Upper lobe of left lung (tissue), 6 donors: ENCODE measurements around the gene RIPK4. TPM values are rescaled to one million over a fixed set of nuclear protein-coding genes. Genes with fewer than 3 reads are reported as not detected.
A peak's percentile ranks its signal among the peaks of the same experiment; 100 is the strongest.

ENCODE experiments used
- ATAC-seq, 2 donors: fragments of 200-7000 bp; cut with Tn5 transposase; one replicate each; pipeline ENCODE4 v1.9.1; 2022; ENCODE audit warnings: mild to moderate bottlenecking in 2 of 2, moderate library complexity in 2 of 2; ENCODE audit not compliant: low FRiP score in 2 of 2
- DNase-seq, 2 donors: peaks; one replicate each; pipeline ENCODE4 v3.0.0-alpha.2; 2019 to 2020
- H3K27ac ChIP-seq, 4 donors: fragments of 200-600 bp; sonication (generic); one replicate each; pipeline ENCODE4 v1.5.1; 2016 to 2019
- H3K27me3 ChIP-seq, 4 donors: fragments of 200-600 bp; sonication (generic); one replicate each; pipeline ENCODE4 v1.5.1; 2017 to 2019
- H3K36me3 ChIP-seq, 4 donors: fragments of 200-600 bp; sonication (generic); one replicate each; pipeline ENCODE4 v1.5.1; 2016 to 2019
- H3K4me1 ChIP-seq, 4 donors: fragments of 200-600 bp; sonication (generic); one replicate each; pipeline ENCODE4 v1.5.1; 2018 to 2019
- H3K4me3 ChIP-seq, 4 donors: fragments of 200-600 bp; sonication (generic); one replicate each; pipeline ENCODE4 v1.5.1; 2017 to 2019; ENCODE audit warnings: mild to moderate bottlenecking in 2 of 4, moderate library complexity in 1 of 4
- H3K9me3 ChIP-seq, 4 donors: fragments of 200-600 bp; sonication (generic); one replicate each; pipeline ENCODE4 v1.5.1; 2018 to 2019
- CTCF ChIP-seq, 6 experiments: fragments of 450-650 bp in 4 of 6; fragments of 200-600 bp in 2 of 6; sonication (generic) in 2 of 6; IDR thresholded peaks; one replicate each; pipeline ENCODE4 v1.5.1; 2016 to 2019; ENCODE audit warnings: antibody characterized with exemption in 6 of 6
- EP300 ChIP-seq, 4 donors: sonication (generic); formaldehyde crosslinking; IDR thresholded peaks; one replicate each; pipeline ENCODE4 v1.5.1; 2017; ENCODE audit warnings: antibody characterized with exemption in 4 of 4, control low read depth in 2 of 4
- POLR2A ChIP-seq, 4 donors: fragments of 450-650 bp; IDR thresholded peaks; one replicate each; pipeline ENCODE4 v1.5.1; 2016 to 2017; ENCODE audit warnings: antibody characterized with exemption in 4 of 4, mild to moderate bottlenecking in 2 of 4
- POLR2AphosphoS5 ChIP-seq, 2 donors: sonication (generic); formaldehyde crosslinking; IDR thresholded peaks; one replicate each; pipeline ENCODE4 v1.5.1; 2017; ENCODE audit warnings: antibody characterized with exemption in 2 of 2
- WGBS, 2 donors: methylation state at CpG; one replicate each; pipeline ENCODE4 v1.1.5; 2017 to 2018; 5-methylcytosine and 5-hydroxymethylcytosine counted together
- total RNA-seq, 6 donors: library from RNA; depleted of rRNA in 4 of 6; stranded (reverse); fragments of >200 nt in 4 of 6; gene quantifications; one replicate each; pipeline versions ENCODE4 v1.1.0 to v1.2.1, GENCODE V29; 2016 to 2021
- donor health status: DM: no; HTN: no; CAD: no; lungs with moderate emphysema.
- donor health status: DM: no; HTN: yes; CAD: no; lungs with severe emphysema.

RIPK4 gene
- total RNA-seq, 6 donors from 2014 or later, result 6.3 to 18.6 (median 14.9) TPM

GRCh38 chr21:41809891-41810596 is 43.2 kb upstream of the RIPK4 start:
- Histone ChIP-seq H3K36me3 (peaks cover 7 to 49% (median 26%) of the 10 kb centered on the region in 4 donors), H3K27me3 (no peaks in the 10 kb centered on the region), H3K9me3 (no peaks in the 10 kb centered on the region), H3K4me3 (no peak overlapping the region), H3K27ac (no peak overlapping the region), H3K4me1 (no peaks in the 10 kb centered on the region)
- TF ChIP-seq EP300 (IDR thresholded peaks at IDR 0.05), result no peak
- ATAC-seq (peak in 1 of 2 donors; percentile 61), DNase-seq (peak in 1 of 2 donors; percentile 55)
- 96 to 97% methylated on average over 25 to 34 of the region's 34 CpGs for WGBS, 2 donors

- DNase-seq (no peak), ATAC-seq (no peak)
- 95 to 96% methylated on average over 22 of the region's 22 CpGs for WGBS, 2 donors
- no peaks in the 10 kb centered on the region for H3K4me1 ChIP-seq
- H3K4me3 ChIP-seq, result no peak overlapping the region
- no peak overlapping the region for H3K27ac ChIP-seq
- H3K9me3 ChIP-seq, result no peaks in the 10 kb centered on the region
- TF ChIP-seq POLR2A (IDR thresholded peaks at IDR 0.05), result no peak
- no peak for TF ChIP-seq CTCF (IDR thresholded peaks at IDR 0.05)
- no peak for TF ChIP-seq POLR2AphosphoS5 (IDR thresholded peaks at IDR 0.05)
- TF ChIP-seq EP300 (IDR thresholded peaks at IDR 0.05), result no peak
- peaks cover 7 to 41% (median 19%) of the 10 kb centered on the region in 4 donors for H3K36me3 ChIP-seq
- H3K27me3 ChIP-seq, result no peaks in the 10 kb centered on the region
Observed at GRCh38 chr21:41808846-41809245, 42.0 kb upstream of the RIPK4 start.

- TF ChIP-seq POLR2AphosphoS5 (IDR thresholded peaks at IDR 0.05) (no peak), EP300 (IDR thresholded peaks at IDR 0.05) (no peak), CTCF (IDR thresholded peaks at IDR 0.05) (no peak), POLR2A (IDR thresholded peaks at IDR 0.05) (no peak)
- Histone ChIP-seq H3K36me3 (peaks cover 7 to 35% (median 20%) of the 10 kb centered on the region in 4 donors), H3K4me3 (no peak overlapping the region), H3K9me3 (no peaks in the 10 kb centered on the region), H3K4me1 (no peaks in the 10 kb centered on the region), H3K27me3 (no peaks in the 10 kb centered on the region), H3K27ac (no peak overlapping the region)
- ATAC-seq (no peak), DNase-seq (no peak)
- 89 to 96% methylated on average over 16 to 18 of the region's 18 CpGs for WGBS, 2 donors
Observed at GRCh38 chr21:41808094-41808493, 41.2 kb upstream of the RIPK4 start.

- Histone ChIP-seq H3K27ac (no peak overlapping the region), H3K4me1 (no peaks in the 10 kb centered on the region), H3K9me3 (no peaks in the 10 kb centered on the region), H3K4me3 (no peak overlapping the region), H3K36me3 (peaks cover 7 to 34% (median 19%) of the 10 kb centered on the region in 4 donors), H3K27me3 (no peaks in the 10 kb centered on the region)
- ATAC-seq (no peak), DNase-seq (no peak)
- 96 to 97% methylated on average over 4 of the region's 4 CpGs for WGBS, 2 donors
- TF ChIP-seq POLR2AphosphoS5 (IDR thresholded peaks at IDR 0.05) (no peak), POLR2A (IDR thresholded peaks at IDR 0.05) (no peak), EP300 (IDR thresholded peaks at IDR 0.05) (no peak), CTCF (IDR thresholded peaks at IDR 0.05) (no peak)
Observed at GRCh38 chr21:41806773-41807172, 39.9 kb upstream of the RIPK4 start.

GRCh38 chr21:41805643-41806042 is 38.8 kb upstream of the RIPK4 start:
- Histone ChIP-seq H3K36me3 (peaks cover 7 to 38% (median 29%) of the 10 kb centered on the region in 4 donors), H3K4me1 (no peaks in the 10 kb centered on the region), H3K4me3 (no peak overlapping the region), H3K27ac (no peak overlapping the region), H3K9me3 (no peaks in the 10 kb centered on the region), H3K27me3 (no peaks in the 10 kb centered on the region)
- DNase-seq (no peak), ATAC-seq (no peak)
- no peak for TF ChIP-seq EP300 (IDR thresholded peaks at IDR 0.05)
- no peak for TF ChIP-seq POLR2AphosphoS5 (IDR thresholded peaks at IDR 0.05)
- TF ChIP-seq CTCF (IDR thresholded peaks at IDR 0.05), result no peak
- TF ChIP-seq POLR2A (IDR thresholded peaks at IDR 0.05), result no peak
- 84 to 98% methylated on average over 4 of the region's 4 CpGs for WGBS, 2 donors
